GM12864 (cell line): ENCODE data around the gene ATP2A2.

Source experiments
- DNase-seq: peaks from one replicate; pipeline ENCODE4 v3.0.0-alpha.2; 2011; ENCODE audit warnings: low read depth
- H3K4me3 ChIP-seq: 2 replicates; pipeline ENCODE4 v1.5.1; 2011; ENCODE audit warnings: mild to moderate bottlenecking, low read depth, low read length, control low read depth
- TF ChIP-seq, protein P1 (sequence below): IDR thresholded peaks from 2 replicates; pipeline ENCODE4 v1.5.1; 2011; ENCODE audit warnings: low read depth, mild to moderate bottlenecking, moderate library complexity, low read length, control low read depth, inconsistent platforms; ENCODE audit errors: missing control alignments

Gene ATP2A2

DNA sequence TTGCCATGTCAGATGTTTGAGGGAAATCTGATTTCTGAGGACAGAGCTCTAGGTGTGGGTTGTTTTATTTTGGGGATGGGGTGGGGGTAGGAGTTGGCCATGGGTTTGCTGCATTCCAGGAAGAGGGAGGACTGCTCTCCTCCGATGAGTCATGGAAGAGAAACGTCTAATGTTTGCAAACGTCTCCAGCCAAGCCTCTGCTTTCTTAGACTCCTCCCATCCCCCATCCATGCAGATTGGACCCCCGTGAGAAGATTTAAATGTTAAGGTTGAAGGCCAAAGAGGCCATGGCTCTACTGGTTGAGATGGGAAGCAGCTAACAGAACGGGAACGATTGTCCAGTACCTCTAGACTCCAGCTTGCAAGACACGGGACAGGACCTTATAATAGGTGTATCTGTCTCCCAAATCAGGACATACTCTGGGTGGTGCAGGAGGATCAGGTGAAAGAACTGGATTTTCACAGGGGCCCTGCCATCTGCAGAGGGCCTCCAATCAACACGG, 11.4 kb upstream of the ATP2A2 start:
- DNase-seq: no peak
- no peak overlapping the region for H3K4me3 ChIP-seq

DNA sequence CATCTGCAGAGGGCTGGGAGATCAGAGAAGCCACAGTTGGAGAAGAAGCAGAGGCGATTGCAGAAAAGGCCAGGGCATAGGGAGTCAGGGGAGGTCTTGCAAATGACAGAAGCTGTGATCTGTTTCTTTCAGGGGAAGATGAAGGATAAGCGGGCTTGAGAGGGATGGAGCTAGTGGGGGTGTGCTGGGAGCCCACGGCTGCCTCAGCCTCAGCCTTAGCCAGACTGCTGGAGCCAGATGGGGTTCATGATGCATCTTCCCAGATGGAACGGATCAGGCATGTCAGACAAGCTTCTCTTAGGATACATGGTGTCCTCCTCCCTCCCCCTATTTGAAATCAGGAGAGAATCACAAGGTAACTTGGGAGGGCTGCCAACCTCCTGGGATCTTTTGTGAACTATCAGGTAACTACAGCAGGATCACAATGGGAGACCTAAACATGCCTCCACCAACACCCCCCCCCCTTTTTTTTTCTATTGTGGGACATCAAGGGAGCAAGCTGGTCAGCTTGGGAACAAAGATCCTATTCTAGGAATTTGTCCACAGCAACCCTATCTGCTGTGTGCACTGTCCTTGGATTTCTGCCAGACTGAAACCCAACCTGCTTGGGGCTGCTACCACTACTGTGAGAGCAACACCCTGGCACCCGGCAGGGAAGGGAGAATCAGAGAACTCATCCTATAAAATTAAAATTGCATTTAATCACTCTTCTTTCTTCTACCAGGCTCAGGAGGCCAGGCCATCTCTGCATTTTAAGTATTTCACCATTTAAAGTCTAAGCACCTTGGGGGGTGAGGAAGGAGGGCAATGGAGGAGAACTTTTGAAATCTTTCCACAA, 10.7 kb upstream of the ATP2A2 start:
- TF ChIP-seq, protein P1, sequence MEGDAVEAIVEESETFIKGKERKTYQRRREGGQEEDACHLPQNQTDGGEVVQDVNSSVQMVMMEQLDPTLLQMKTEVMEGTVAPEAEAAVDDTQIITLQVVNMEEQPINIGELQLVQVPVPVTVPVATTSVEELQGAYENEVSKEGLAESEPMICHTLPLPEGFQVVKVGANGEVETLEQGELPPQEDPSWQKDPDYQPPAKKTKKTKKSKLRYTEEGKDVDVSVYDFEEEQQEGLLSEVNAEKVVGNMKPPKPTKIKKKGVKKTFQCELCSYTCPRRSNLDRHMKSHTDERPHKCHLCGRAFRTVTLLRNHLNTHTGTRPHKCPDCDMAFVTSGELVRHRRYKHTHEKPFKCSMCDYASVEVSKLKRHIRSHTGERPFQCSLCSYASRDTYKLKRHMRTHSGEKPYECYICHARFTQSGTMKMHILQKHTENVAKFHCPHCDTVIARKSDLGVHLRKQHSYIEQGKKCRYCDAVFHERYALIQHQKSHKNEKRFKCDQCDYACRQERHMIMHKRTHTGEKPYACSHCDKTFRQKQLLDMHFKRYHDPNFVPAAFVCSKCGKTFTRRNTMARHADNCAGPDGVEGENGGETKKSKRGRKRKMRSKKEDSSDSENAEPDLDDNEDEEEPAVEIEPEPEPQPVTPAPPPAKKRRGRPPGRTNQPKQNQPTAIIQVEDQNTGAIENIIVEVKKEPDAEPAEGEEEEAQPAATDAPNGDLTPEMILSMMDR: no peak
- no peak overlapping the region for H3K4me3 ChIP-seq
- no peak for DNase-seq

More for the DNA sequence above, 11.4 kb upstream of the ATP2A2 start:
- TF ChIP-seq, protein P1: no peak

DNA sequence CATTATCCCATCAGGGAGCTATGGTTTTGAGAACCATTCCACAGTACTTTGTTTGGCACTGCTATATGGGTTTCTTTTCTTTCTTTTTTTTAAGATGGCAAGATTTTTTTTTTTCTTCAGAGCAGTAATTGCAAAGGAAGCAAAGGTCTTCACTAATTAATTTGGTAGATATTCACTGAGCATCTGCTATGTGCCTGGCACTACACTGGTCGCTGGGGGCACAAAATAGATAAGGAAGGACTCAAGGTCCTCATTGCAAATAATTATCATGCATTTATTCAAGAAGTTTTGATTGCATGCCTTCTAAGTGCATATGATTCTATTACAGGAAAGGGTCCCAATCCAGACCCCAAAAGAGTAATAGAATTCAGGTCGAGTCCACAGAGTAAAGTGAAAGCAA, 10.0 kb upstream of the ATP2A2 start:
- DNase-seq: no peak
- TF ChIP-seq, protein P1: no peak
- H3K4me3 ChIP-seq: no peak overlapping the region

DNA sequence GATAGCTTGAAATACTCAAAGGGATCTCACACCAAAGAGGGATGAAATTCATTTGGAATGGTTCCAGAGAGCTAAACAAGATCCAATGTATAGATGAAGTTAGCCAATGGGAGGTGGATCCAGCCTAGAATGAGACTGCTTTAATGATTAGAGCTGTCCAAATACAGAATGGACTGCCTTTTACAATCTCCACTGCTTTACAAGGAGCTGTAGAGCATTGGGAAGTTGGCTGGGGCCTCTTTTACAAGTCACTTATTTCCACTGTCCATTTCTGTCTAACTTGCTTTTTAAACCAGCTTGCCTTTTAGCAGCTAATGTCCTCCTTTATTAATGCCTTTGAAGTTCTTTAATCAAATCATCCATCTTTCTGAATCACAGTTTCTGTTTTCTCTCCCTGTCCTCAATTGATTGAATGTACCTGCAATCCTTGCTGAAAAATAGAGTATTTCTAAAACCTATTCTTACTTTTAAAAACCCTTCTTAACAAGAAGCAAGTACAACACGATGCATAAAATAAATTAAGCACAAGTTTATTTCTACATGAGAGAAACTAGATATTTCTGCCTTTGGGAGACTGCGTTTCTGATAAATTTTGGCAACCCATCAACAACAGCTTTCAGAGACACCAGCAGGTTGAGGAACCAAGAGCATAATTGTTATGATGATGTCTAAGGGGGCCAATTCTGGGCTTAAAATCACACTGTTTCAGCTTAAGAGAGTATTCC, 3.4 kb upstream of the ATP2A2 start:
- no peak overlapping the region for H3K4me3 ChIP-seq
- TF ChIP-seq, protein P1: no peak
- no peak for DNase-seq

DNA sequence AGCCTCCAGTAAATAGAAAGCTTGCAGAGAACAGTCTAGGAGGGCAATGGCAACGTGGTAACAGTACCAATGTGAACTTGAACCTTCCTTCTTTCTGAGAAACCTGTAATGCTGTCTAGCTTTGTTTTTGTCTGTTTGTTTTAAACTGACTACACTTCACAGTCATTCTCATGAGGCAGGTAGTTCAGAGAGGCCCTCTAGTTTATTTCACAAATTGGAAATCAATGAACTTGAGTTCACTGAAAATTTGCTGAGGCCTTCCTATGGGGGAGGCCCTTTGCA, 2.9 kb upstream of the ATP2A2 start:
- H3K4me3 ChIP-seq: no peak overlapping the region
- TF ChIP-seq, protein P1: no peak
- no peak for DNase-seq

DNA sequence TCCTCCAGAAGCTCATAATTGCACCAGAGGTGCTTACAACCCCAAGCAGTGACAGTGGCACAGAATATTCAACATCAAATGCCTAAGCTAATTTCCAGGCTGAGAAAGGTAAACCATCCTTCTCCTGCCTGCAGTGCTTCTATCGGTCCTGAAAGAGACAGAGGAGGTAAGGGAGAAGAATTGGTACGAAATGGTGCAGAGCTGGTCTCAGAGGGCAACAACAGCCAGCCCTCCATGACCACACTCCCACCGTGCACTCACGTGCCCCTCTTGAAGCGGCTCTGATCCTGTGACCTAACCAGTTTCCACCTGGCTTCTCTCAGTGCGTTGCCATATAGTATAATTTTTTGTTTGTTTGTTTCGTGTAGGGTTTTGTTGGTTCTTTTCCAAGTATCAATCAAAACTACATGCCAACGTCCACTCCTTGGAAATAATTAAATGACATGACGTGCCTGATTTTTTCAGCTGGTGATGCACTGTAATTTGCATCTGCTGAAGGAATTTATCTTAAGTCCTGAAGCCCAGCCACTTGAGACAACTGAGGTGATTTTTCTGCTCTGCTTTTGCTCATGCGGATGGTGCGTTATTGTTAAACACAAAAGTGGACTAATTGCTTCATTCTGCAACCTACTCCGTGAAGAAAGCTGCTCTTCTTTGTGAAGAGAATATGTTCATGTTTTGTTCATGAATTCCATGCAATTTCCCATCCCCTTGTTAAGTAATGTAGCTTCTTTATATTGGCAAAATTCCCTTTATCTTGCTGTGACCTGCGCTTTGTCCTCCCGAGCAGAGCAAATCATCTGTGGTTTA, 1.3 kb upstream of the ATP2A2 start:
- DNase-seq: no peak
- H3K4me3 ChIP-seq: no peak overlapping the region; the same call in 1 of the 2 replicates
- TF ChIP-seq, protein P1: no peak
